ENCODE data around the gene DNAH2. TPM values are rescaled to one million over a fixed set of nuclear protein-coding genes. Genes with fewer than 3 reads are reported as not detected.

DNAH2 gene
- total and polyA plus RNA-seq, 2 of the 13 experiments (the other 11 are each of a cell fraction or from before 2014, with no cell fraction given) = not detected

- no peak for TF ChIP-seq IRX3 (CRISPR knock-in tag; IDR thresholded peaks at IDR 0.05; ENCODE audit: borderline replicate concordance, low read depth)
- no peak for TF ChIP-seq ZNF766 (CRISPR knock-in tag; IDR thresholded peaks at IDR 0.05; ENCODE audit: borderline replicate concordance)
- TF ChIP-seq TARDBP (CRISPR knock-in tag; IDR thresholded peaks at IDR 0.05) = peak; percentile 62; the same call in 1 of the 2 replicates
- TF ChIP-seq ATF2 (CRISPR knock-in tag; IDR thresholded peaks at IDR 0.05) = no peak; the same call in 1 of the 2 replicates
- TF ChIP-seq ZFX (CRISPR knock-in tag; IDR thresholded peaks at IDR 0.05; ENCODE audit: low read depth) = peak; percentile 79
- TF ChIP-seq POGK (CRISPR knock-in tag; conservative IDR thresholded peaks at IDR 0.05) = peak; percentile 34; the same call in 1 of the 2 replicates
- peak; percentile 5; the same call in 1 of the 2 replicates for TF ChIP-seq CBX5 (CRISPR knock-in tag; IDR thresholded peaks at IDR 0.05; ENCODE audit: borderline replicate concordance)
- TF ChIP-seq RFX3 (CRISPR knock-in tag; IDR thresholded peaks at IDR 0.05) = peak; percentile 83
- TF ChIP-seq DNMT1 (CRISPR knock-in tag; IDR thresholded peaks at IDR 0.05) = no peak
- TF ChIP-seq ZNF280D (CRISPR knock-in tag; IDR thresholded peaks at IDR 0.05) = no peak
- TF ChIP-seq ZNF75D (CRISPR knock-in tag; IDR thresholded peaks at IDR 0.05; ENCODE audit: borderline replicate concordance) = no peak
- TF ChIP-seq ZFP90 (CRISPR knock-in tag; IDR thresholded peaks at IDR 0.05; ENCODE audit: borderline replicate concordance) = 0 out of 2 replicates have a peak, but pooled peaks have one; percentile 36
- TF ChIP-seq NFAT5 (CRISPR knock-in tag; IDR thresholded peaks at IDR 0.05) = no peak
- TF ChIP-seq, protein P1, sequence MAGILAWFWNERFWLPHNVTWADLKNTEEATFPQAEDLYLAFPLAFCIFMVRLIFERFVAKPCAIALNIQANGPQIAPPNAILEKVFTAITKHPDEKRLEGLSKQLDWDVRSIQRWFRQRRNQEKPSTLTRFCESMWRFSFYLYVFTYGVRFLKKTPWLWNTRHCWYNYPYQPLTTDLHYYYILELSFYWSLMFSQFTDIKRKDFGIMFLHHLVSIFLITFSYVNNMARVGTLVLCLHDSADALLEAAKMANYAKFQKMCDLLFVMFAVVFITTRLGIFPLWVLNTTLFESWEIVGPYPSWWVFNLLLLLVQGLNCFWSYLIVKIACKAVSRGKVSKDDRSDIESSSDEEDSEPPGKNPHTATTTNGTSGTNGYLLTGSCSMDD (CRISPR knock-in tag; IDR thresholded peaks at IDR 0.05) = no peak
- no peak for TF ChIP-seq PHF5A (CRISPR knock-in tag; IDR thresholded peaks at IDR 0.05; ENCODE audit: low read depth, unreplicated experiment)
Observed at GRCh38 chr17:7857713-7858521, 140.4 kb downstream of the DNAH2 start, which contains the start of gene CYB5D1 (continued).
